Liver (tissue), 9 donors: ENCODE data around the gene KLF11. TPM values are rescaled to one million over a fixed set of nuclear protein-coding genes. Genes with fewer than 3 reads are reported as not detected.
A peak's percentile ranks its signal among the peaks of the same experiment; 100 is the strongest.

Experiments used
- DNase-seq: peaks from one replicate; pipeline ENCODE4 v3.0.0-alpha.2; 2017; ENCODE audit warnings: low spot score
- H3K27ac ChIP-seq, 2 donors: one replicate each; pipeline ENCODE4 v1.7.0; 2013; ENCODE audit warnings: inconsistent platforms in 2 of 2, low read length in 2 of 2, control low read depth in 1 of 2, low read depth in 1 of 2, mild to moderate bottlenecking in 1 of 2
- H3K27me3 ChIP-seq, 4 donors: one replicate each; pipeline versions ENCODE4 v1.6.1 to v1.7.0; 2013; ENCODE audit warnings: low read length in 3 of 4, inconsistent platforms in 1 of 4, mild to moderate bottlenecking in 1 of 4, moderate library complexity in 1 of 4; ENCODE audit not compliant: control insufficient read depth in 4 of 4, insufficient read depth in 4 of 4
- H3K36me3 ChIP-seq, 4 donors: one replicate each; pipeline versions ENCODE4 v1.6.1 to v1.7.0; 2013; ENCODE audit warnings: low read length in 3 of 4, mild to moderate bottlenecking in 3 of 4, low read depth in 1 of 4, moderate library complexity in 1 of 4; ENCODE audit not compliant: control insufficient read depth in 4 of 4, insufficient read depth in 3 of 4
- H3K4me1 ChIP-seq, 4 donors: one replicate each; pipeline versions ENCODE4 v1.6.1 to v1.7.0; 2013; ENCODE audit warnings: low read length in 3 of 4, mild to moderate bottlenecking in 3 of 4, moderate library complexity in 1 of 4; ENCODE audit not compliant: control insufficient read depth in 4 of 4, insufficient read depth in 4 of 4
- H3K4me3 ChIP-seq, 3 donors: one replicate each; pipeline versions ENCODE4 v1.6.1 to v1.7.0; 2013; ENCODE audit warnings: low read length in 3 of 3, control low read depth in 1 of 3, low read depth in 1 of 3, mild to moderate bottlenecking in 1 of 3
- H3K9ac ChIP-seq, 2 donors: one replicate each; pipeline ENCODE4 v1.7.0; 2013; ENCODE audit warnings: low read length in 2 of 2, mild to moderate bottlenecking in 2 of 2, moderate library complexity in 2 of 2, control low read depth in 1 of 2, low read depth in 1 of 2
- H3K9me3 ChIP-seq, 4 donors: one replicate each; pipeline versions ENCODE4 v1.6.1 to v1.7.0; 2013; ENCODE audit warnings: low read length in 3 of 4; ENCODE audit not compliant: control insufficient read depth in 4 of 4
- ATF3 ChIP-seq: IDR thresholded peaks from 2 replicates; pipeline ENCODE4 v1.6.1; 2016; ENCODE audit warnings: antibody characterized with exemption
- CTCF ChIP-seq: fragments of 150-350 bp; IDR thresholded peaks from 2 replicates; pipeline ENCODE4 v1.5.1; 2017; ENCODE audit warnings: improper control_type of control experiment, low read depth, low read length; ENCODE audit not compliant: missing input control
- EGR1 ChIP-seq, 2 donors: IDR thresholded peaks; 2 replicates each; pipeline ENCODE4 v1.6.1; 2016 to 2018; ENCODE audit warnings: antibody characterized with exemption in 2 of 2, low read depth in 2 of 2
- FOXA1 ChIP-seq: IDR thresholded peaks from 2 replicates; pipeline ENCODE4 v1.6.1; 2016; ENCODE audit warnings: antibody characterized with exemption
- GABPA ChIP-seq, 2 donors: IDR thresholded peaks in 1 of 2; conservative IDR thresholded peaks in 1 of 2; 2 replicates each; pipeline ENCODE4 v1.6.1; 2016; ENCODE audit warnings: antibody characterized with exemption in 2 of 2, mild to moderate bottlenecking in 1 of 2, moderate library complexity in 1 of 2
- HNF4A ChIP-seq, 2 donors: conservative IDR thresholded peaks; 2 replicates each; pipeline ENCODE4 v1.6.1; 2016; ENCODE audit warnings: antibody characterized with exemption in 2 of 2, mild to moderate bottlenecking in 2 of 2
- HNF4G ChIP-seq: IDR thresholded peaks from 2 replicates; pipeline ENCODE4 v1.6.1; 2016; ENCODE audit warnings: antibody characterized with exemption
- MAX ChIP-seq: IDR thresholded peaks from 2 replicates; pipeline ENCODE4 v1.6.1; 2016; ENCODE audit warnings: antibody characterized with exemption
- NR2F2 ChIP-seq: IDR thresholded peaks from 2 replicates; pipeline ENCODE4 v1.6.1; 2016; ENCODE audit warnings: antibody characterized with exemption
- RAD21 ChIP-seq, 2 donors: IDR thresholded peaks; 2 replicates each; pipeline ENCODE4 v1.6.1; 2016; ENCODE audit warnings: antibody characterized with exemption in 2 of 2, mild to moderate bottlenecking in 2 of 2
- REST ChIP-seq: IDR thresholded peaks from 2 replicates; pipeline ENCODE4 v1.6.1; 2016; ENCODE audit warnings: antibody characterized with exemption, mild to moderate bottlenecking
- TAF1 ChIP-seq: conservative IDR thresholded peaks from 2 replicates; pipeline ENCODE4 v1.6.1; 2016; ENCODE audit warnings: antibody characterized with exemption, mild to moderate bottlenecking
- YY1 ChIP-seq: IDR thresholded peaks from 2 replicates; pipeline ENCODE4 v1.6.1; 2016; ENCODE audit warnings: antibody characterized with exemption, mild to moderate bottlenecking
- WGBS: extraction: QIAGEN DNeasy Blood & Tissue Kit; methylation state at CpG from one replicate; pipeline ENCODE4 v1.1.7; 2013; 5-methylcytosine and 5-hydroxymethylcytosine counted together
- polyA plus RNA-seq, 2 donors: library from polyadenylated mRNA; stranded (reverse) in 1 of 2; unstranded in 1 of 2; fragments of 200-250 nt in 1 of 2; fragments of >200 nt in 1 of 2; fragmentation: Nextera tagmentation in 1 of 2; extraction: Ambion mirVana in 1 of 2; gene quantifications; one replicate each; pipeline versions ENCODE4 v1.2.1 to v1.2.3, GENCODE V29; 2013 to 2015
- total RNA-seq, 2 donors: library from RNA; depleted of rRNA; stranded (reverse); fragments of >200 nt; gene quantifications; one replicate each; pipeline ENCODE4 v1.2.3, GENCODE V29; 2014
- donor health status: healthy.
- donor health status: healthy.
- donor health status: healthy.
- donor health status: healthy.
- donor health status: healthy.

KLF11 gene
- total and polyA plus RNA-seq, 4 donors, result 10.5 to 43.0 (median 14.5) TPM

- TF ChIP-seq YY1, result no peak
- TF ChIP-seq FOXA1, result no peak
- TF ChIP-seq HNF4G, result no peak
- no peak for TF ChIP-seq TAF1
- TF ChIP-seq CTCF, result peak; percentile 15
- TF ChIP-seq EGR1 (IDR thresholded peaks at IDR 0.05; ENCODE audit: low read depth in 2 of 2), result no peak
- TF ChIP-seq ATF3, result no peak
- no peak for TF ChIP-seq RAD21 (IDR thresholded peaks at IDR 0.05)
- H3K9me3 ChIP-seq, result no peaks in the 10 kb centered on the region
- no peaks in the 10 kb centered on the region for H3K36me3 ChIP-seq
- H3K4me1 ChIP-seq, result peaks cover 0 to 7% (median 2%) of the 10 kb centered on the region in 4 donors
- H3K27ac ChIP-seq, result peak within 1 kb of the TSS; percentile 47 to 55
- 2% methylated on average over 98 of the region's 98 CpGs for WGBS
- no peak for DNase-seq
- peaks cover 0 to 8% (median 3%) of the 10 kb centered on the region in 4 donors for H3K27me3 ChIP-seq
- H3K9ac ChIP-seq, result no peak within 1 kb of the TSS
- H3K4me3 ChIP-seq, result peak within 1 kb of the TSS in 1 of 3 donors; percentile 62
Measured at GRCh38 chr2:10079870-10080535, 36.7 kb downstream of the KLF11 start, which contains the start of gene CYS1. CYS1 (minus strand) TSS chr2:10080411; CDS start chr2:10080223, 188 bp downstream.

GRCh38 chr2:10080536-10081304 is 37.4 kb downstream of the KLF11 start:
- Histone ChIP-seq H3K9ac (no peak overlapping the region), H3K36me3 (no peaks in the 10 kb centered on the region), H3K4me1 (peaks cover 0 to 7% (median 2%) of the 10 kb centered on the region in 4 donors), H3K27me3 (peaks cover 0 to 8% (median 2%) of the 10 kb centered on the region in 4 donors), H3K9me3 (no peaks in the 10 kb centered on the region), H3K27ac (no peak overlapping the region), H3K4me3 (peak overlapping the region in 1 of 3 donors; percentile 62)
- 19% methylated on average over 45 of the region's 45 CpGs for WGBS
- TF ChIP-seq REST, result no peak
- TF ChIP-seq FOXA1, result no peak
- no peak for TF ChIP-seq HNF4A (conservative IDR thresholded peaks at IDR 0.05)
- no peak for TF ChIP-seq YY1
- TF ChIP-seq NR2F2, result no peak
- no peak for TF ChIP-seq GABPA (IDR thresholded peaks at IDR 0.05 in 1 of 2, conservative IDR thresholded peaks at IDR 0.05 in 1 of 2)
- no peak for TF ChIP-seq CTCF
- no peak for TF ChIP-seq HNF4G
- TF ChIP-seq ATF3, result no peak
- TF ChIP-seq TAF1, result no peak
- TF ChIP-seq MAX, result no peak
- DNase-seq, result no peak
